Left ventricle myocardium superior (tissue), 1 donor: ENCODE results near the gene TBC1D5. TPM values are rescaled to one million over a fixed set of nuclear protein-coding genes. Genes with fewer than 3 reads are reported as not detected.
"Not testable (repeated sequence)": the region's sequence is repeated elsewhere in the genome, so short reads cannot be mapped to it uniquely, and the experiment has no call there.

Experiments used
- ATAC-seq: fragments of 200-7000 bp; cut with Tn5 transposase; one replicate; pipeline ENCODE4 v1.9.1; 2020; ENCODE audit warnings: mild to moderate bottlenecking, moderate library complexity
- DNase-seq: peaks from one replicate; pipeline ENCODE4 v3.0.0-alpha.2; 2020
- intact Hi-C: fragments of 100-400 bp; cut with micrococcal nuclease; formaldehyde crosslinking; loops from one replicate; pipeline ENCODE4 v1.11.0; 2022
- total RNA-seq: library from RNA; stranded (reverse); fragmentation: NEBNext Ultra II Directional; extraction: Animal tissue kit (Norgen Biotek cat#: 25700); gene quantifications from one replicate; pipeline ENCODE4 v1.2.1, GENCODE V29; 2021
- donor health status: DM: no; HTN: yes; CAD: no; lungs with severe emphysema.

The TBC1D5 gene
- total RNA-seq, 1 donor from 2014 or later, result 27.1 TPM

DNA sequence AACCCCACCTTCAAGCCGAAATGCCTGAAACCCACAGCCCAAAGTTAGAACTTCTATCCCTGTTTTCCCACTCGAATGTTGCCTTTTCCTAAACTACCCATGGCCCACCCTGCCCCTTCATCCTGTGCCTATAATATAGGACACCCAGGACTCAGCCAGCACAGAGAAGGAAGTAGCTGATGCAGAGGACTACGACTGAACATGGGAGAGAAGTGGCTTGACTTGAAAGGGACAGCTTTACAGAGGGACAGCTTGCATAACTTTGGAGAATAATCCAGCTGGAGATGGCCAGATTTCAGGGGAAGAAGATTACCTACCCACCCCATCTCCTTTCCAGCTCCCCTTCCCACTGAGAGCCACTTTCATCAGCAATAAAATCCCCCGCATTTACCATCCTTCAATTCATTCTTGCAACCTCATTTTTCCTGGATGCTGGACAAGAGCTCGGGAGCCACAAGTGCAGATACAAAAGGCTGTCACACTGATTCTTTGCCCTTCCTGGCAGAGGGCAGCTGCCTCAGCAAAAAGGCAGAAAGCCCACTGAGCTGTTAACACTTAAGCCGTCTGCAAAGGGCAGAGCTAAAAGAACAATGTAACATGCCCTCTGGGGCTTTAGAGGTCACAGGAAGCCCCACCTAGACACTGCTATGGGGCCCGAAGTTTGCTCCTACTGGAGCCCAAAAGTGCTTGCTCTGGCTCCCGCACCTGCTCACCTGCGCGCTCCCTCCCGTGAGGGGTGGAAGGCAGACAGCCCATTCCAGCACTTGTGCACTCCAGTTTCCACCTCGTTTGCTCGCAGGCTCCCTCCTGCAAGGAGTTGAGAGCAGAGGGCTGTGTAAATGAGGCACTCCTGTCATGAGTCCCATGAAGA is 224.0 kb downstream of the TBC1D5 start:
- ATAC-seq, result peak; percentile 84
- no peak for DNase-seq
- intact Hi-C loops, result no loop called here

- ATAC-seq, result no peak
- intact Hi-C loops, result no loop called here
- no peak for DNase-seq
Measured at GRCh38 chr3:17515445-17516234, 226.8 kb downstream of the TBC1D5 start.

- intact Hi-C loops, result no loop called here
- no peak for DNase-seq
- ATAC-seq, result no peak
Measured at GRCh38 chr3:17514597-17514996, 227.8 kb downstream of the TBC1D5 start.

DNA sequence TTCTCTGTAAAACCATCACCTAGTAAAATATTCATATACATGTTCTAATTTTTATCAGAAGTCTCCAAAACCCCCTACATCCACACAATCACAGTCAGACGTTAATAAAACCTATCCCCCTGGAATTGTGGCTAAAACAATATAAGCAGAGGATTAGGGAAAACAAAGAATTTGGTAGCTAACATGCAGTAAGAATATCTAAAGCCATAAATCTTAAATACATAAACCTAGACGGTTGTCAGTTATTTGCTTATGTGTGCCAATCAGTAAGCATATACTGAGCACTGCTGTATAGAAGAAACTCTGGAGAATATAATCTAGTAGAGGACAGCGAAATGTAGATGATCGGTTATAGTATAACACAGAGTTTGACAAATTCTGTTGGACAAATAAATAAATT is 232.2 kb downstream of the TBC1D5 start:
- no peak for DNase-seq
- ATAC-seq, result no peak
- intact Hi-C loops, result no loop called here

- intact Hi-C loops, result no loop called here
- ATAC-seq, result no peak
Measured at GRCh38 chr3:17508180-17508752, 234.2 kb downstream of the TBC1D5 start.

DNA sequence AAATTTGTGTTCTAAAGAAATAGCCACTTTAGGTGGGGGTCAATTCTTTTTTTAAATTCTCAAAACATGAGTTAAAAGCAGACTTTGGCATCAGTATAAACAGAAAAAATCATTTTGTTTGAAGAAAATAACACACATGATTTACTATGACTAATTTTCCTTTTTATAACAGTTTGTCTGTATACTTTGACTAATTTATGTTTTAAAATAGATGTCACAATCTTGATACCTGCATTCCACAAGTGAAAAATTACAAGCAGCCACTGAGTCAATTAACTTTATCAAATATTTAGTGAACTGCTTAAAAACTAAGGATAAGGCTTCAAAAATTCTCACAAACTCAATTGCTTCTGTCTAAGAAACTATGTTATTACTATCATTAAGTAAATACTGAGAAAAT is 235.0 kb downstream of the TBC1D5 start:
- intact Hi-C loops, result no loop called here
- ATAC-seq (no peak), DNase-seq (no peak)

More at GRCh38 chr3:17508180-17508752, 234.2 kb downstream of the TBC1D5 start:
- DNase-seq, result no peak

- intact Hi-C loops, result no loop called here
- DNase-seq, result no peak
- ATAC-seq, result no peak
Measured at GRCh38 chr3:17505856-17506255, 236.6 kb downstream of the TBC1D5 start.

- no peak for ATAC-seq
- no peak for DNase-seq
- intact Hi-C loops, result no loop called here
Measured at GRCh38 chr3:17501745-17502144, 240.7 kb downstream of the TBC1D5 start.

GRCh38 chr3:17500618-17501017 is 241.8 kb downstream of the TBC1D5 start:
- DNase-seq (no peak), ATAC-seq (no peak)
- intact Hi-C loops, result no loop called here

DNA sequence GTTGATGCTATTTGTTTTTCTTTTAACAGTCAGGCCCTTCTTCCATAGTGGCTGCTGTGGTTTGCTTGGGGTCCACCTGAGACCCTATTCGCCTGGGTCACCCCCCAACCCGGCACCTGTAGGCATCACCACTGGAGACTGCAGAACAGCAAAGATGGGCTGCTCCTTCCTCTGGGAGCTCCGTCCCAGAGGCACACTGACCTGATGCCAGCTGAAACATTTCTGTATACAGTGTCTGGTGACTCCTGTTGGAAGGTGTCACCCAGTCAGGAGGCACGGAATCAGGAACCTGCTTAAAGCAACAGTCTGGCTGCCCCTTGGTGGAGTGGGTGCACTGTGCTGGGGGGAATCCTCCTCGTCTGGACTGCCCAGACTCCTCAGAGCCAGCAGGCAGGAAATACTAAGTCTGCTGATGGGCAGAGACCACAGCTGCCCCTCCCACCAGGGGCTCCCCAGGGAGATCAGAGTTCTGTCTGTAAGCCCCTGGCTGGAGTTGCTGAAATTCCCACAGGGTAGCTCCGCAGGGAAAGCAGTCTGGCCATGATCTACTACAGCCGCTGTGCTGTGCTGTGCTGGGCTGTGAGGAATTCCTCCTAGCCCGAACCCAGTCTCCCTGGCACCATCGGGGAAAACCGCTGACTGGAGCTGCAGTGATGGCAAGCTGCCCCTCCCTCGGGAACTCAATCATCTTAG is 248.2 kb downstream of the TBC1D5 start:
- intact Hi-C loops, result no loop called here
- DNase-seq, result no peak

DNA sequence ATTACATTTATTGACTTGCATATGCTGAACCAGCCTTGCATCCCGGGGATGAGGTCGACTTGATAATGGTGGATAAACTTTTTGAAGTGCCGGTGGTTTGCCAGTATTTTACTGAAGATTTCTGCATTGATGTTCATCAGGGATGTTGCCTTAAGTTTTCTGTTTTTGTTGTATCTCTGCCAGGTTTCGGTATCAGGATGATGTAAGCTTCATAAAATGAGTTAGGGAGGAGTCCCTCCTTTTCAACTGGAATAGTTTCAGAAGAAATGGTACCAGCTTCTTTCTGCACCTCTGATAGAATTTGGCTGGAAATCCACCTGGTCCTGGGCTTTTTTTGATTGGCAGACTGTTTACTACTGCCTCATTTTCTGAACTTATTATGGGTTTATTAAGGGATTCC is 250.8 kb downstream of the TBC1D5 start:
- intact Hi-C loops, result no loop called here
- ATAC-seq, result no peak
- no peak for DNase-seq

More for the DNA sequence above, 248.2 kb downstream of the TBC1D5 start:
- ATAC-seq, result peak; percentile 61

GRCh38 chr3:17491190-17491589 is 251.2 kb downstream of the TBC1D5 start:
- intact Hi-C loops, ATAC-seq: not testable (repeated sequence)

GRCh38 chr3:17489139-17489538 is 253.3 kb downstream of the TBC1D5 start:
- no peak for ATAC-seq
- no peak for DNase-seq
- intact Hi-C loops, result no loop called here

More at GRCh38 chr3:17491190-17491589, 251.2 kb downstream of the TBC1D5 start:
- not testable (repeated sequence) for DNase-seq

- ATAC-seq (peak; percentile 99), DNase-seq (peak; percentile 87)
- intact Hi-C loops, result no loop called here
Measured at GRCh38 chr3:17481116-17481515, 261.3 kb downstream of the TBC1D5 start.

- ATAC-seq (no peak), DNase-seq (no peak)
- intact Hi-C loops, result no loop called here
Measured at GRCh38 chr3:17479681-17480405, 262.6 kb downstream of the TBC1D5 start.

DNA sequence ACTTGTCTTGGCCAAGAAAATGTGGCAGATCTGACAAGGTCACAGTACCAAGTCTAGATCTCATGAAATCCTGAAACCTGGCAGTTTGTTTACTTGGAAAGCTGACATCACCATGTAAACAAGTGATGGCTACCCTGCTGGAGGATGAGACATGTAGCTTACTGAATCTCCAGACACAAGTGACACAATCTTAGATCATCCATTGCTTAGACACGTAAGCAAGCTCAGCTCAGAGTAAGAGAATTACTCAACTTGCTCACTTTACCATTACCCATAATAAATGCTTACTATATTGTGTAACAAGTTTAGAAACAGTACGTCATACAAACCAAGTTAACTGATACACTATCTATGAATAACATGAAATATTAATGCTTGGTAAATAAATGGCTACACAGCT is 263.8 kb downstream of the TBC1D5 start:
- intact Hi-C loops, result no loop called here
- ATAC-seq, result no peak
- DNase-seq, result no peak

GRCh38 chr3:17473761-17474160 is 268.7 kb downstream of the TBC1D5 start:
- DNase-seq (no peak), ATAC-seq (no peak)
- intact Hi-C loops, result no loop called here

GRCh38 chr3:17469954-17470353 is 272.5 kb downstream of the TBC1D5 start:
- no peak for DNase-seq
- no peak for ATAC-seq
- intact Hi-C loops, result no loop called here

- intact Hi-C loops, result no loop called here
- ATAC-seq (no peak), DNase-seq (no peak)
Measured at GRCh38 chr3:17469520-17469919, 272.9 kb downstream of the TBC1D5 start.
